HG03432 (cell line): ENCODE data around the gene WNT9A.

Experiments
- ATAC-seq: cut with Tn5 transposase; IDR thresholded peaks from one replicate; pipeline ENCODE4 v1.9.1; 2021; ENCODE audit warnings: mild to moderate bottlenecking, moderate library complexity; ENCODE audit not compliant: unreplicated experiment

Gene WNT9A

DNA sequence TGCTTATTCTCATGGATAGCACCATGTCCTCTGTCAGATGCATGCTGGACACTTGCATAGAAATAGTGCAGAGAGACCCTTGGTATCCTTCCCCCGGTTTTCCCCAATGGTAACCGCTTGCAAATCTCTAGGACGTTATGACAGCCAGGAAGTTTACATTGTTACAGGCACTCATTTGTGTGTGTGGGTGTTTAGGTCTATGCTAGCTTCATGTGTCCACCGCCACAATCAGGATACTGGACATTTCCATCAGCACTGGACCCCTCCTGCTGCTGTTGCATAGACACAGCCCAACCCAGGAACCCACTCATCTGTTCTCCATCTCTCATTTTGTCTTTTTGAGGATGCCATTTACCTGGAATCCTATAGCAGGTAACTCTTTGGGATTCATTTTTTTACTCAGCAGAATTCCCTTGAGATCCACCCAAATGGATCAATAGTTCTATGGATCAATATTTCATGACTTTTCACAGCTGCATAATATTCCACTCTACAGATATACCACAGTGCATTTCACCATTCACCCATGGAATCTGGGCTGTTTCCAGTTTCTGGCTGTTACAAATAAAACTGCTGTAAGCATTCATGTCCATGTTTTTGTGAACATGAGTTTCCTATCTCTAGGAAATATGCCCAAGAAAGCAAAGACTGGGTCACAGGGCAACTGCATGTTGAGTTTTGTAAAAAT is 6.6 kb upstream of the WNT9A start:
- ATAC-seq: no peak

DNA sequence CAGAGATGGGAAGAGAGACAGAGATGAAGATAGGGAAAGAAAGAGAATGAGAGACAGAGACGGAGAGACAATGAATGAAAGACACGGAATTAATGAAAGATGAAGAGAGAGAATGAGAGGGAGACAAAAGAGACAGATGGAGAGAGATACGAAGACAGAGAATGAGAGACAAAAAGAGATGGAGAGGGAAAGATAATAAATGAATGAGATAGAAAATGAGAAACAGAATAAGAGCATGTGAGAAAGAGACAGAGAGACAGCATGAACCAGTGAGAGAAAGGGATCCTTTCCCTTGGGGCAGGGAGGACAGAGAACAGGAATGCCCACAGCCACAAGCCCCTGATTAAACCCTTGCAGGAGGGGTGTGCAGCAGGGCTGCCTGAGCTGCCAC is 5.3 kb upstream of the WNT9A start:
- no peak for ATAC-seq

DNA sequence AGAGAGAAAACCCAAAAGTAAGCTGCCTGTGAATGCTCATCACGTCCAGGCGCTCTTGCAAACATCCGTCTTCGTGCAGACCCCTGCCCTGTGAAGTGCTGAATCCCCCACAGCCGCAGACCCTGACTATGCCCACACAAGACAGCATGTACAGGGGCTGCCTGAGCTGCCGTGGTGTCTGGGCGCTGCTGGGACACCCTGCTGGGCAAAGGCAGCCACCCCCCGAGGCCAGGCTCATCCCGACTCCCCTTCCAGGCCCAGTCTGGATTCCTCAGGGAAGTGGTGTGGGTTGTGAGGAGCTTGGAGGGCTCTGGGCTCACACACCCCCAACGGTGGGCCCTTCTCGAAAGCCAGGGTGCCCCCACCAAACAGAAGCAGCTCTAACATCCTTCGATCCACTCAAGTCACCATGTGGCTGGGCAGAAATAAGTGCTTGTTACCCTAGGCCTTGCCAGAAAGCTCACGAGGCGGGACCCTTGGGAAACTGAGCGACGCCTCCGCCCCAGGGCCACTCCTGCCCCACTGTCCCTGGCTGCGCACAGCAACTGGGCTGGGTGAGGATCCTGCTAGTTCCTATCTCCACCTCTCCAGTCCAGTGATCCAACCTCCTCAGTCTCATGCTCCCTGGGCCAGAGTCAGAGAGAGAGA is 4.8 kb upstream of the WNT9A start:
- no peak for ATAC-seq

DNA sequence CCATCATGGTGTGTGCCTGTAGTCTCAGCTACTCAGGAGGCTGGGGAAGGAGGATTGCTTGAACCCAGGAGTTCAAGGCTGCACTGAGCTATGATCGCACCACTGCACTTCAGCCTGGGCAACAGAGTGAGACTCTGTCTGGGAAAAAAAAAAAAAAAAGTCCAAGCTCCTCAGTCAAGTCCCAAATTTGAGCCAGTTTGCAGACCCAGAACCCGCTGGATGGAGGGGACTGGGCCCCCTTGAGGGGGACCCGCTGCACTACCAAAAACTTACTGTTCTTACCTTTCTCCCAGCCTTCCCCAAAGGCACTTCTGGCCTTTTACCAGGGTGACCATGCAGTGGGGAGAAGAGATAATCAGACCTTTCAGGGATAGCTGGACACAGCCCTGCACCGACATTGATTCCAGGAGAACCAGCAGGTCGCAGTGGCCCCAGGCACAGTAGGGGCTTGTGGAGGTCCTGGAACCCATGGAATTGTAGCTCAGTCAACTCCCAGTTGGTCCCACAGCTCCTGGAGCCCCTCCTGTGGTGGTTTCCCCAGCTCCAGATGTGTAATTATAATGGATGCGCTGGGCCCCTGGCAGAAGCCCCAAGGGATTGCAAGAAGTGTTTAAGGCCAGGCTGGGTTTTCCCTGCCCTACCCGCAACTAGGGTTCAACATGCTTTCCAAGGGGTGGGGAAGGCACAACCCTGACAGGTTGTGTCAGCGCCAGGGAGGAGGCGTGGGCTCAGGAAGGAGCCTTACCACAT is 4.1 kb upstream of the WNT9A start:
- no peak for ATAC-seq

DNA sequence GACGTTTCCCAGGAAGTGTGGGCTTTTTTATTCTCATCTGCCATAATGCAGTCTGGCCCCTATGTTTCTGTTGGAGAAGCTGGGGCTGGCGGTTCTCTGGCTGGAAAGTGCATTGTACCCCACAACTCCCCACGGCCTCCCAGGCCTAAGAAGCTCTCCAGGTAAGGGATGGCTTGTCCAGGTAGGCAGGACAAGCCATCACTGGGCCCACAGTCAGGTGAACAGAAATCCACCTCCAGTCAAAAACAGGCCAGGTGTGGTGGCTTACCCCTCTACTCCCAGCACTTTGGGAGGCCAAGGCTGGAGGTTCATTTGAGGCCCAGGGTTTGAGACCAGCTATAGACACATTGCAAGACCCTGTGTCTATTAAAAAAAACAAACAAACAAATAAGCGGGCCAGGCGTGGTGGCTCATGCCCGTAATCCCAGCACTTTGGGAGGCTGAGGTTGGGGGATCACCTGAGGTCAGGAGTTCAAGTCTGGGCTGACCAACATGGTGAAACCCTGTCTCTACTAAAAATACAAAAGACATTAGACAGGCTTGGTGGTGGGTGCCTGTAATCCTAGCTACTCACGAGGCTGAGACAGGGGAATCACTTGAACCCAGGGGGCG is 3.1 kb upstream of the WNT9A start:
- no peak for ATAC-seq

DNA sequence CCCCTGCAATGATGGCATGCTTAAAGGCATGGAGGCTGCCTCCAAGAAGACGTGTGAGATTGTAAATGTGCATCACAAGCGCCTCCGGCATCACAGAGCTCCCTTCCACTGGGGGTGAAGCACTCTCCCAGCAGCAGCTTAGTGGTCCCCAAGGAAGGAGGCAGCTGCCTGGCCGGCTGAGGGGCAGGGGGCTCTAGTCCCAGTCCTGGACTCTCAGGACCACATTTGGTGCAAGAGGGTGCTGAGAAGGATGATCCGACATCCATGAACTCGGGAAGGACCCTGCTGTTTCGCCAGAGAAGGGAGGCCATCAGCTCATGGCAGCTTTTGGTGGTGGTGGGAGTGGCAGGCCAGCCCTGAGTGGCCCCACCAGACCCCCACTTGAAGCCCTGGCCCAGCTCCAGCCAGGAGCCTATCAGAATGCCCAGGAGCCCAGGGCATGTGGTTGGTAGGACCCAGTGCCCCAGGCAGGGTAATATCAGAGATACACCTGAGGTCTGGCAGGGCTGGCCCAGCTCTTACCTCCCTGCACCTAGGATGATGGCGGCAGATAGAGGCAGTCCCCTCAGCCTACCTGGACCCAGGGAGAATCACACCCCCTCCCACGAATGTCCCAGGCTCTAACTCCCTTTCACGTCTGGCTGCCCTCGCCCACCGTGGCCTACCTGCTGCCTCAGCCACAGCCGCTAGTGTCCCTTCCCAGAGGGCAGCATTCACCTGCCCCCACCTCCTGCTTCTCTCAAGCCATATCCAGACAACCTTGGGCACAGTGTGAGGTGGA is 2.4 kb upstream of the WNT9A start:
- ATAC-seq: no peak

DNA sequence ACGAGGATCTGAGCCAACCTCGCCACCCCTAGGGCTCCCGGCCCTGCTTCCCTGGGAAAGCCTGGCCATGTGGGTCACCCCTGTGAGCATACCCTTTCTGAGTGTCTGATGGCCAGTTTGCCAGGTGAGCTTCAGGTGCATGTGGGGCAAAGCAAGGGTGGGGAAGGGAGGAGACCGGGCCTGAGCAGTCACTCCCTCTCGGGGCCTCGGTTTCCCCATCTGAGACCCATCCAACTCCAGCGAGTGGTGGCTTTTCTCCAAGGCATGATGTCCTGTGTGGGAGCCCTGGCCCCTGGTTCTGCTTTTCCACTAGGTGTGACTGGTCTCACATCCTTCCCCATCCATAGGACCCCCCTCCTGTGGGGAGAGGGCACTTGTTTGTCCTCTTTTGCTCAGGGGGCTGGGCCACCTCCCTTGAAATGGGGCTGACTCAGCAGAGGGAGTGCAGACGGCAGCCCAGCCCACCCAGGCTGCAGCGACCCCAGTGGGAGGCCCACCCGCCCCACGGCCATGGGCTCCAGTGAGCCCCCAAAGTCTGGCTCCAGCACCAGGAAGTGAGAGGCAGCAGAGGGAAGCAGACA is 1.7 kb upstream of the WNT9A start:
- ATAC-seq: no peak

DNA sequence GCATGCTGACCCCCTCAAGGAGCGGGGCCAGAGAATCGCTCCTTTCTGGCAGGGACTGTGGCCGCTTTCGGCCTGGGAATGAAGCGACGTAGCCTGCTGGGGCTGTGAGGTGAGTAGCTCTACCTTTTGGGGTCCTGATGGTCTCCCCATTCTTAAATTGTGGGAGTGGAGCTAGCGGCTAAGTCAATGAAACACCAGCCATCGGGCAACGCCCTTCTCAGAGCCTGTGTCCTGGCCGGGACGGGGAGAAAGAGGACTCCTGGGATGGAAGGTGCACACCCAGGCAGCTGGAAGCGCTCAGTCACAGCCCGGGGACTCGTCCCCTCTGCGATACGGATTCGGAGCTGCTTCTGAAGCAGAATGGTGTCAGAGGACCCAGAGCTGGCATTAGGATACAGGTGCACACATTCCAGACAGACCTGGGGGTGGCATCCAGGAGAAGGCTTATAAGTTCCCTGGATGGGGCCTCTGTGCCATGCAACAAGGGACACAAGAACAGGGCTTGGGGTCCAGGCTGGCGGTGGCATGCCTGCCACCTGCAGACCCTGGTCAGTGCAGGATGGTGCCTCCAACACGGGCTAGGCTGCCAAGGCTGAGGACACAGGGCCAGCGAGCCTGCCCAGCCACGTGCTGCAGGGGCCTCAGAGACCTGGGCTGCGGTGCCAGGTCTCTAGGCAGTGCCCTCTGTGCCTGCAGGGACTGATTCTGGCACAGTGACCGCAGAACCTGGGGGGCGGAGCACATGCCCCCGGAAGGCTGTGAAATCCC is 945 bp upstream of the WNT9A start:
- ATAC-seq: no peak

DNA sequence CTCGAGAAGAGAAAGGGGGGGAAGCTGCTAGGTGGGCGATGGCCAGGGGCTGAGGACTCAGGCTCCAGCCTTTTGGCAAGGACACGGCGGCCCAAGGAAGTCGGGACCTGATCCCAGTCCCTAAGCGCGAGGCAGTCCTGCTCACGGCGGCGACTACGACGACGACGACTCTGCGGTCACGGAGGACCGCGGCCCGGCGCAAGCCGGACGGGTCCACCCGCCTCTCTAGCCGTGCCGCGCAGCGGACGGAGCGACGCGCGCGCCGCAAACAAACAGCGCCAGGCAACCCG is 401 bp downstream of the WNT9A start:
- ATAC-seq: peak; percentile 3

DNA sequence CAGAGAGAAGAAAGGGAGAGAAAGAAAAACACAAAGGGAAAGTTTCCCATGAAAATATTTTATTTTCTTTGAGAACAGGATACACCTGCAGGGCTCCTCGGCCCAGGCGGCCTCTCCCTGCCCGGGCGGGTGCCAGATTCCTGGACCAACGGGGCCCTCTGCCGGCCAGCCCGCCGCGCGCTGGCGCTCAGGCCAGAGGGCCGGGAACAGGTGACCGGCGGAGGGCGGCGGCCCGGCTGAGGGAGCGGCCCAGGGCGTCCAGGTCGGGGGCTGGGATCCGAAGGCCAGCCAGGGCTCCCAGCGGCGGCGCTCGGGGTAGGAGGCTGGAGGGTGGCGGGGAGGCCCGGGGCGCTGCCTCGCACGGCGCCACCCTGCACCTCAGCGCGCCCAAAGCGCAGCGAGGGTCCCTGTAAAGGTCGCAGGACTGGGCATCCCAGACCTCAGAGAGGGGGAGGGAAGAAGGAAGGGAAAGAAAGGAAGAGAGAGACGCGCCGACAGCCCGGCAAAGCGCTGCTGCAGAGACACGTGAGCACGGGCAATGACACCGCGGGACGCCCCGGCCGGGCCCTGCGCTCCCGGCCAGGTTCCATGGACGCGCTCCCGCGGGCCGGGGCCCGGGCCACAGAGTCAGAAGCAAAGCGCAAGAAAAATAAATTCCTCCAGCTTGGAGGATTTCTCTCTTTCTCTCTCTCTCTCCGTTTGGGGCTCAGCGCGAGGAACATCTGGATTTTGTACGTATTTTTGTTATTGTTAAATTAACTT is 927 bp downstream of the WNT9A start:
- ATAC-seq: peak; percentile 80

DNA sequence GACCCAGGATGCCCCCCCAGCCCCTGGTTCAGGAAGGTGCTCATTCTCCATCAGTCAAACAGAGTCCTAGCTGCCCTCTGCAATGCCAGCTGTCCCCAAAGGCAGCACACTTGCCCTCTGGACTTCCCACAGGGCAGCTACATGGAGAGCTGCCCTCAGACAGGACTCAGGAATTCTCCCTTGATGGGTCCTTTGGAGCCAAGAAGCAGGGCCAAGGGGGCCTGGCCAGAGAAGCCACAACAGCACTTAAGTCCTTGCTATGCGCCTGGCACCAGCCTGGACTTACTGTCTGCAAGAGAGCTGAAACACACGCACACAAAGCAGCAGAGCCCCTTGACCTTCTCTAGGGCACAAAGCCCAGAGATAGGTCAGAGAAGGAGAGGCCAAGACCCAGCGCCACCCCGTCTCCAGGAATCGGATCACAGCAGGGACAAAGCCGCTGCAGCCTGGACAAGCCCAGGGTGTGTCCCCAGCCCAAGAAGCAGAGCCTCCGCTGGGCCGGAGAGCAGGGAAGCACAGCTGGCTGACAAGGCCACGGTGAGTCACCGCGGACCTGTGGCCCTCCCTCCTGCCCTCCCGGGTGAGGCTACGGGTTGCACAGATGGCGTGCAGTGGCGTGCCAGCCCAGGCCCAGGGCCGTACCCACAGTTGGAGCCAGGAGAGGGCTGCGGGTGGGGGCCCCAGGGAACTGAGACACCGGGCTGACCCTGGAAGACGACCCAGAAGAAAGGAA is 1.7 kb downstream of the WNT9A start:
- peak; percentile 56 for ATAC-seq

DNA sequence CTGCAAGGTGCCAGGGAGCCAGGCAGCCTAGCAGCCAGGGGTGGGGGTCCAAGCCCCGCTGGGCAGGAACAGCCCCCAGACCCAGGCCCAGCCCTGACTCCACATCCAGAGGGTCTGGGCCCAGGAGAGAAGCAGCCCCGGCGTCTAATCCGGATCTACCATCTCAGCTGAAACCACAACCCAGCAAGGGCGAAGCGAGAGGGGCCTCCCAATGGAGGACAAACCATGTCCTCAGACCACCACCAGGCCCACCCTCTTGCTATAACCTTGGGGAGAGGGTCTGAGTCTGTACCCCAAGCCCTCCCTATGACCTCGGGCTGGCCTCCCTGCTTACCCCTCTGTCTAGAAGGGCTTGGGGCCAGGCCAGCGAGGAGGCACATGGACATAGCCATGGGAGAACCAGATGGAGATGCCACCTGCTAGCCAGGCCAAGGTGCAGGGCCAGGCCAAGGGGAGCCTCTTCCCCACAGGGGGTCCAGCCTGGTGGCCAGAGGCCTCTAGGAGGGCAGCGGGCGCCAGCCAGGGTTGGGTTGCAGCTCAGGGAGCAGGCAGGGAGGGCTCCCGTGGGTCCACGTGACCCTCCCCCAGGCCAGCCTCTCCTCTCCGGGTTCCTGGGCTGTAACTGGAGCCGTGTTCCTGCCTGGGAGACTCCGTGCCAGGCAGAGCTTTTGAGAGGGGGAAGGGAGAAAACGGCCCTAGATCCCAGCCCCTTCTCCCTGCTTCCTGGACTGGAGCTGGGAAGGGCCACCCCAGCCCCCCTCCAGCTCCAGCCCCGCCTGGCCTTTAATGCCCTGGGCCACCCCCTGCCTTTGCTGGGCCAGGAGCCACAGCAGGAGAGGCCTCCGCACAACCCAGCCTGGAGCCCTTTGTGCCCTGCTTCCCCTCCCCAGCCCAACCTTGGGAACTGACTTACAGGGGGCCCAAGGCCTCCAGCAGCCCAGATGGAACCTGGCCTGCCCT is 2.5 kb downstream of the WNT9A start:
- no peak for ATAC-seq

DNA sequence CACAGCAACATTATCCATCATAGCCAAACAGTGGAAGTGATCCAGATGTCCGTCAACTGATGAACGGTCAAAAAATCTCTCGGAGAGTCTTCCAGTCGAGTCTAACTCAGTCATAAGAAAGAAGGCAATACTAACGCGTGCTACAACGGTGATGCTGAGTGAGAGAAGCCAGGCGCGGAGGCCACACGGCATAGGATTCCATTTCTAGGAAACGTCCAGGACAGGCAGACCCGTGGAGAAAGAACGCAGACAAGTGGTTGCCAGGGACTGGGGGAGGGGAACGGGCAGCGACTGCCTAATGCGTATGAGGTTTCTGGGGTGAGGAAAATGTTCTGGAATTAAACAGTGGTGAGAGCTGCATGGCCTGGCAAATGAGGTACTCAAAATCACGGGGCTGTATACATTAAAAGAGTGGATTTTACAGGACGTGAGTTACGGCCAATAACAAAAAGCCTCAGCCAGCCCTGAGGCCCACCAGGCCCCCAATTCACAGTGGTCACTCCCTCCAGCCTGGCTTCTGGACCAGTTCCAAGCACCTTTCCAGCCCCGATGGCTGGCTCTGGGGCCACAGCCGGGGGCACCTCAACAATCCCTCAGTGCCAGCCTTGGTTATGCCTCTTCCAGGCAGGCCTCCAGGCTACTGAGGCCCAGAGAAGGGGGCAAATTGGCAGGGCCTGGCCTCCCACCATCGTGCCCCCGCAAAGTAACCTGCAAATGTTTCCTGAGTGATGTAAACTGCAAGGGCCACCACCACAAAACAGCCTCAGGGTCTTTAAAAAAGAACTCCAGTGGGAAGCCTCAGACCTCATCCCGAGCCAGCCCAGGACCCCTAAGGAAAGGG is 3.4 kb downstream of the WNT9A start:
- ATAC-seq: no peak

DNA sequence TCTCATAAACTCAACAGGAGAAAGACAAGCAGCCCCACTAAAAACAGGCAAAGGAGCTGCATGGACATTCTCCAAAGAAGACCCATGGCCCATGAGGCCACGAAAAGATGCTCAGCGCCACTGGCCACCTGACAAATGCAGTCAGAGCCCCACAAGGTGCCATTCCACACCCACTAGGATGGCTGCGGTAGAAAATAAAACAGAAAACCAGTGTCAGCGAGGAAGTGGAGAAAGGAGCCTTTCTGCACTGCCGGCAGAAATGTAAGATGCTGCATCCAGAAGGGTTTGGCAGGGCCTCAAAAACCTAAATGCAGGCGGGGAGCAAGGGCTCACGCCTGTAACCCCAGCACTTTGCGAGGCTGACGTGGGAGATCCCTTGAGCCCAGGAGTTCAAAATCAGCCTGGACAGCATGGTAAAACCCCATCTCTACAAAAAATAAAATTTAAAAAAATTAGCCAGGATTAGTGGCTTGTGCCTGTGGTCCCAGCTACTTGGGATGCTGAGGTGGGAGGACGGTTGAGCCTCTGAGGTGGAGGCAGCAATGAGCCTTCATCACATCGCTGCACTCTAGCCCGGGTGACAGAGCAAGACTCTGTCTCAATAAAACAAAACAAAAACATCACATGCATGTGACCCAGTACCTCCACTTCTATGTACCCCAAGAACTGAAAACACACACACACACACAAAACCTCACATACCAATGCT is 4.2 kb downstream of the WNT9A start:
- no peak for ATAC-seq

DNA sequence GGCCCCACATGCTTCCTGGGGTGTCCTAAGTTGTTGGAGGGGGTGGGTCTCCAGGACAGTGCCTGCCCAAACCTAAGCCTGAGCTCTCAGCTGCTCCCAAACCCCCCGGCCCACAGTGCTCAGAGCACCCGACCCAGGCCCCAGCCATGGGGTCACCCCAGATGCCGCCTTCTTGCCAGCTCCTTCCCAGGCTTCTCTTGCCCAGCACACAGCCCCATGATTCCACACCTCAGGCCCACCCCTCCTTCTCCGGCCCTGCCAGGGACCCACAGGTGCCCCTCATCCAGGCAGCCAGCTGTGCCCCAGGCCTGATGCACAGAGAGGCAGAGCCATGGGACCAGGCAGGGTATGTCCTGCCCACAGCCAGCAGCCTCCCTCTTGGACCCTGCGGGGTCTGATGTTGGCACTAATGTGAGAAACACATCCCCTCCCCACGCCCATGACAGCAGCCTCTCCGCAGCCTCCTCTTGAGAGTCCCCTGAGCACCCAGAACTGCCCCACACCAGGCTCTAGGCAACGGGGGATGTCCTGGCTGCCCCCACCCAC is 4.9 kb downstream of the WNT9A start:
- no peak for ATAC-seq
